ENCODE results near the gene KSR2. TPM values are rescaled to one million over a fixed set of nuclear protein-coding genes. Genes with fewer than 3 reads are reported as not detected.
"Not testable (repeated sequence)": the region's sequence is repeated elsewhere in the genome, so short reads cannot be mapped to it uniquely, and the experiment has no call there.

Gene KSR2
- total RNA-seq, 2 donors from 2014 or later: 1.2 to 1.3 TPM

- Histone ChIP-seq H3K27ac (no peak overlapping the region), H3K36me3 (no peaks in the 10 kb centered on the region), H3K9me3 (no peaks in the 10 kb centered on the region), H3K27me3 (no peaks in the 10 kb centered on the region), H3K4me1 (no peaks in the 10 kb centered on the region), H3K9ac (ENCODE audit: low read depth in 2 of 2, low read length in 2 of 2) (no peak overlapping the region), H3K4me3 (no peak overlapping the region)
- no peak for TF ChIP-seq CTCF (IDR thresholded peaks at IDR 0.05)
- DNase-seq: no peak
- intact Hi-C loops (cut with DNase I): no loop called here
These were observed 324.8 kb downstream of the KSR2 start for GRCh38 chr12:117643971-117644370.

- intact Hi-C loops (cut with DNase I): no loop called here
- no peak for DNase-seq
- no peak overlapping the region for H3K27ac ChIP-seq
- H3K27me3 ChIP-seq: no peaks in the 10 kb centered on the region
- H3K9me3 ChIP-seq: no peaks in the 10 kb centered on the region
- no peak overlapping the region for H3K4me3 ChIP-seq
- TF ChIP-seq CTCF (IDR thresholded peaks at IDR 0.05): no peak
- no peak overlapping the region for H3K9ac ChIP-seq (ENCODE audit: low read depth in 2 of 2, low read length in 2 of 2)
- H3K36me3 ChIP-seq: no peaks in the 10 kb centered on the region
- no peaks in the 10 kb centered on the region for H3K4me1 ChIP-seq
These were observed 326.9 kb downstream of the KSR2 start for GRCh38 chr12:117641885-117642284.

GRCh38 chr12:117640511-117640910, 328.3 kb downstream of the KSR2 start:
- no peak overlapping the region for H3K4me3 ChIP-seq
- no peak overlapping the region for H3K27ac ChIP-seq
- H3K9me3 ChIP-seq: no peaks in the 10 kb centered on the region
- DNase-seq: no peak
- H3K9ac ChIP-seq (ENCODE audit: low read depth in 2 of 2, low read length in 2 of 2): no peak overlapping the region
- no peaks in the 10 kb centered on the region for H3K36me3 ChIP-seq
- H3K4me1 ChIP-seq: no peaks in the 10 kb centered on the region
- intact Hi-C loops (cut with DNase I): no loop called here
- no peak for TF ChIP-seq CTCF (IDR thresholded peaks at IDR 0.05)
- H3K27me3 ChIP-seq: no peaks in the 10 kb centered on the region

- Histone ChIP-seq H3K4me3 (no peak overlapping the region), H3K9me3 (no peaks in the 10 kb centered on the region), H3K27me3 (no peaks in the 10 kb centered on the region), H3K4me1 (no peaks in the 10 kb centered on the region), H3K36me3 (no peaks in the 10 kb centered on the region), H3K27ac (no peak overlapping the region), H3K9ac (ENCODE audit: low read depth in 2 of 2, low read length in 2 of 2) (no peak overlapping the region)
- DNase-seq: no peak
- TF ChIP-seq CTCF (IDR thresholded peaks at IDR 0.05): no peak
- intact Hi-C loops (cut with DNase I): no loop called here
These were observed 339.3 kb downstream of the KSR2 start for GRCh38 chr12:117629454-117629853.

GRCh38 chr12:117628711-117629110, 340.1 kb downstream of the KSR2 start:
- H3K4me1 ChIP-seq; DNase-seq; intact Hi-C loops (cut with DNase I): not testable (repeated sequence)

GRCh38 chr12:117622741-117623140, 346.0 kb downstream of the KSR2 start:
- H3K27me3 ChIP-seq: no peaks in the 10 kb centered on the region
- H3K27ac ChIP-seq: no peak overlapping the region
- H3K36me3 ChIP-seq: no peaks in the 10 kb centered on the region
- intact Hi-C loops (cut with DNase I): no loop called here
- no peak overlapping the region for H3K4me3 ChIP-seq
- no peak for DNase-seq
- no peak for TF ChIP-seq CTCF (IDR thresholded peaks at IDR 0.05)
- H3K4me1 ChIP-seq: no peaks in the 10 kb centered on the region
- H3K9me3 ChIP-seq: no peaks in the 10 kb centered on the region
- H3K9ac ChIP-seq (ENCODE audit: low read depth in 2 of 2, low read length in 2 of 2): no peak overlapping the region

More at GRCh38 chr12:117628711-117629110, 340.1 kb downstream of the KSR2 start:
- not testable (repeated sequence) for H3K9ac ChIP-seq (ENCODE audit: low read depth in 2 of 2, low read length in 2 of 2); H3K27me3 ChIP-seq; H3K4me3 ChIP-seq; H3K36me3 ChIP-seq; H3K27ac ChIP-seq; H3K9me3 ChIP-seq

All from colonic mucosa (tissue), 4 donors.